H54 (cell line): ENCODE results near the gene OBP2A.

Experiments used
- DNase-seq: peaks from one replicate; pipeline ENCODE4 v3.0.0; 2011; ENCODE audit warnings: low spot score, mixed read lengths; ENCODE audit not compliant: insufficient read length
- FAIRE-seq: peaks from 3 replicates; lab custom pipeline; 2011; peaks lifted over from hg19 to GRCh38; lab: Jason Lieb, UNC
- POLR2A ChIP-seq: IDR thresholded peaks from 2 replicates; pipeline ENCODE4 v1.6.1; 2011; ENCODE audit warnings: low read depth, mild to moderate bottlenecking, low read length

The OBP2A gene

GRCh38 chr9:135563039-135563476 lies 17.1 kb downstream of the OBP2A start:
- FAIRE-seq (no peak), DNase-seq (no peak)

DNA sequence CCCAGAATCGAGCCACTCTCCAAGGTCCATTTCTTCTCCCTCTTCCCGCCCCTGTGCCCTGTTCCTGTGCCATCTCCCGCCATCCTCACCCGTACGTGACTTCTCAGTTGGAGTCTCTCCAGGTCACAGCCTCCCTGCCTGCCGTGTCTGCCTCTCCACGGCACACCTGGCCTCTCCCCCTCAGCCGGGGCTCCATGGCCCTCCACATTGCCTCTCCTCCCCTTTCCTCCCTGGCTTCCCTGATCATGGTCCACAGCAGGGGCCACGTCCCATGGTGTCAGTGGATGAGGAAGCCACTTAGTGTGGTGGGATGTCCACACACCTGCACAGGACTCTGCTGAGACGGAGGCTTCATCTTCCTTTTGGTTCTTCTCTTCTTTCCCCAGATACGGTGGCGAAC lies 17.9 kb downstream of the OBP2A start:
- FAIRE-seq (no peak), DNase-seq (no peak)
- TF ChIP-seq POLR2A = no peak

More at GRCh38 chr9:135563039-135563476, 17.1 kb downstream of the OBP2A start:
- TF ChIP-seq POLR2A = no peak

- no peak for FAIRE-seq
Measured at GRCh38 chr9:135565141-135565628, 19.3 kb downstream of the OBP2A start.

DNA sequence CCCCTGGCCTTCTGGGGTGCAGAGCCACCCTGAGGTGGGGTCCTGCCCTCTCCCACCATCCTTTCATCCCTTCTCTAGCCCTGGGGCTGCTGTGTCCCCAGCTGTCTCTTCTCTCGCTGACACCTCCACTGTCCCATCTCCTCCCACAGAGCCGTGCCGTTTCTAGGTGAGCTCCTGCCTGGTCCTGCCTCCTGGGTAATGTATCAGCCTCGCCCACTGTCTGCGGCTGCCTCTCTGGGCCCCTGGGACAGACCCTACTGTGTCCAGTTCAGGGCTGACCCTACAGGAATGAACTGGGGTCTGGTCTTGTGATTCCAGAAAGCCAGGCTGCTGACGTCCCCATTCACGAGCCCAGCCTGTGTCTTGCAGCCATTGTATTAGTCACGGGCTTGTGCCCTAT lies 19.7 kb downstream of the OBP2A start:
- no peak for DNase-seq
- no peak for TF ChIP-seq POLR2A
- no peak for FAIRE-seq

More at GRCh38 chr9:135565141-135565628, 19.3 kb downstream of the OBP2A start:
- DNase-seq = no peak
- TF ChIP-seq POLR2A = no peak

DNA sequence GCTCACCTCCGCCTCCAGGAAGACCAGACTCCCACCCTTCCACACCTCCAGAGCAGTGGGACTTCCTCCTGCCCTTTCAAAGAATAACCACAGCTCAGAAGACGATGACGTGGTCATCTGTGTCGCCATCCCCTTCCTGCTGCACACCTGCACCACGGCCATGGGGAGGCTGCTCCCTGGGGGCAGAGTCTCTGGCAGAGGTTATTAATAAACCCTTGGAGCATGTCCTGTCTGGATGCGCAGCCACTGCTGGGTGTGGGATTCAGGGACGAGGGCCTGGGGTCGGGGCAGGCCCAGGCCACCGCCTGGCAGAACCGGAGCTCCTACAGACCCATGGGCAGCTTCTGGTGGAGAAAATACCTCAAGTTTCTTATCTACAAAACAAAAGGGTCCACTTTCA lies 20.6 kb downstream of the OBP2A start:
- FAIRE-seq = no peak
- no peak for TF ChIP-seq POLR2A
- DNase-seq = no peak

GRCh38 chr9:135567311-135567710 lies 21.4 kb downstream of the OBP2A start:
- TF ChIP-seq POLR2A = no peak
- DNase-seq = no peak
- no peak for FAIRE-seq

DNA sequence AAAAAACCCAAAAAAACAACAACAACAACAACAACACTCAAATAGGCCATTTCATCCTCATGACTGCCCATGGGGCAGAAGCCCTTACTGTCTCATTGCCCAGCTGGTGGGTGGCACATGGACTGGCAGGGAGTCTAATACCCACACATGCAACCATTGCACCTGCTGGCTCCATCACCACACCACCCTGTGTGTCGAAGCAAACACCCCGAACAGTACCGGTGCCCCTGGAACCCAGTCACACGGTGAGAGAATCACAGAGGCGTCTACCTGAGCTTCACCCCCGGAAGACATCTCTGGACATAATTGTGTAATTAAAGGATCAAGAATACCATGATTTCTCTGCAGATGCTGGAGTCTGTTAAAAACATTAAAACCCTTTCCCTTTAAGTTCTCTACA lies 22.1 kb downstream of the OBP2A start:
- FAIRE-seq = no peak
- no peak for TF ChIP-seq POLR2A
- DNase-seq = no peak

GRCh38 chr9:135570456-135570855 lies 24.5 kb downstream of the OBP2A start:
- no peak for TF ChIP-seq POLR2A
- FAIRE-seq (no peak), DNase-seq (no peak)

GRCh38 chr9:135572233-135572632 lies 26.3 kb downstream of the OBP2A start:
- TF ChIP-seq POLR2A = no peak
- FAIRE-seq (no peak), DNase-seq (no peak)

- no peak for TF ChIP-seq POLR2A
Measured at GRCh38 chr9:135573124-135573523, 27.2 kb downstream of the OBP2A start.

GRCh38 chr9:135574331-135574730 lies 28.4 kb downstream of the OBP2A start:
- FAIRE-seq = no peak
- no peak for DNase-seq
- TF ChIP-seq POLR2A = no peak

More at GRCh38 chr9:135573124-135573523, 27.2 kb downstream of the OBP2A start:
- DNase-seq (no peak), FAIRE-seq (no peak)

GRCh38 chr9:135574943-135575342 lies 29.0 kb downstream of the OBP2A start:
- DNase-seq = no peak
- TF ChIP-seq POLR2A = no peak
- no peak for FAIRE-seq

- no peak for TF ChIP-seq POLR2A
- no peak for FAIRE-seq
- no peak for DNase-seq
Measured at GRCh38 chr9:135575995-135576631, 30.2 kb downstream of the OBP2A start.

GRCh38 chr9:135577256-135577655 lies 31.3 kb downstream of the OBP2A start:
- no peak for FAIRE-seq
- no peak for TF ChIP-seq POLR2A
- DNase-seq = no peak

GRCh38 chr9:135579356-135579755 lies 33.4 kb downstream of the OBP2A start:
- no peak for DNase-seq
- TF ChIP-seq POLR2A = no peak
- no peak for FAIRE-seq
